GM12878 (cell line): Measurements from ENCODE around the gene EPRS1.

ENCODE experiments used
- CTCF ChIP-seq, 3 experiments: IDR thresholded peaks in 2 of 3; conservative IDR thresholded peaks in 1 of 3; 2 replicates each; pipeline ENCODE4 v1.5.1; 2011; ENCODE audit warnings: low read depth in 3 of 3, low read length in 3 of 3, mild to moderate bottlenecking in 3 of 3, control low read depth in 2 of 3, moderate library complexity in 2 of 3, inconsistent platforms in 1 of 3, mixed read lengths in 1 of 3; ENCODE audit not compliant: control insufficient read depth in 2 of 3, insufficient read depth in 1 of 3; ENCODE audit errors: extremely low read depth in 1 of 3
- IRF3 ChIP-seq: fragments of 450-650 bp; IDR thresholded peaks from 2 replicates; pipeline ENCODE4 v1.6.1; 2014; ENCODE audit warnings: mild to moderate bottlenecking
- MTA2 ChIP-seq: fragments of 450-650 bp; IDR thresholded peaks from 2 replicates; pipeline ENCODE4 v1.6.1; 2016; ENCODE audit warnings: low read depth, mild to moderate bottlenecking, moderate library complexity
- NBN ChIP-seq: fragments of 450-650 bp; IDR thresholded peaks from 2 replicates; pipeline ENCODE4 v1.6.1; 2016
- TF ChIP-seq, protein P1 (sequence below): fragments of 450-650 bp; IDR thresholded peaks from 2 replicates; pipeline ENCODE4 v1.6.1; 2018; ENCODE audit warnings: borderline replicate concordance, mild to moderate bottlenecking; ENCODE audit not compliant: partially characterized antibody

DNA sequence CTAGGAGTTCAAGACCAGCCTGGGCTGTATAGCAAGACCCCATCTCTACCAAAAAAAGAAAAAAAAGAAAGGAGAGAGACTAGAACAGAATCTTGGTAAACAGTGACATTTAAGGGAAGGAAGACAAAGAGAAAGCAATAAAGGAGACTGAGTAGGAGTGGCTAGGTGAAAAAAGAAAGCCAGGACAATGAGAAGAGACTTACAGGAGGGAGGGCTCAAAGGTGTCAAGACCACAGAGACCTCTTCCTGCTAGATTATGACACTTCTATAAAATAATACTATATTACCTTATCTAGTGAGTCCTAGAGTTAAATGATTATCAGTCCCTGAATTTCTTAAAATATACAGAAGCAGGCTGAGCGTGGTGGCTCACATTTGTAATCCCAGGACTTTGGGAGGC is 10.1 kb upstream of the EPRS1 start:
- TF ChIP-seq IRF3, result no peak
- TF ChIP-seq MTA2, result no peak
- TF ChIP-seq, protein P1, sequence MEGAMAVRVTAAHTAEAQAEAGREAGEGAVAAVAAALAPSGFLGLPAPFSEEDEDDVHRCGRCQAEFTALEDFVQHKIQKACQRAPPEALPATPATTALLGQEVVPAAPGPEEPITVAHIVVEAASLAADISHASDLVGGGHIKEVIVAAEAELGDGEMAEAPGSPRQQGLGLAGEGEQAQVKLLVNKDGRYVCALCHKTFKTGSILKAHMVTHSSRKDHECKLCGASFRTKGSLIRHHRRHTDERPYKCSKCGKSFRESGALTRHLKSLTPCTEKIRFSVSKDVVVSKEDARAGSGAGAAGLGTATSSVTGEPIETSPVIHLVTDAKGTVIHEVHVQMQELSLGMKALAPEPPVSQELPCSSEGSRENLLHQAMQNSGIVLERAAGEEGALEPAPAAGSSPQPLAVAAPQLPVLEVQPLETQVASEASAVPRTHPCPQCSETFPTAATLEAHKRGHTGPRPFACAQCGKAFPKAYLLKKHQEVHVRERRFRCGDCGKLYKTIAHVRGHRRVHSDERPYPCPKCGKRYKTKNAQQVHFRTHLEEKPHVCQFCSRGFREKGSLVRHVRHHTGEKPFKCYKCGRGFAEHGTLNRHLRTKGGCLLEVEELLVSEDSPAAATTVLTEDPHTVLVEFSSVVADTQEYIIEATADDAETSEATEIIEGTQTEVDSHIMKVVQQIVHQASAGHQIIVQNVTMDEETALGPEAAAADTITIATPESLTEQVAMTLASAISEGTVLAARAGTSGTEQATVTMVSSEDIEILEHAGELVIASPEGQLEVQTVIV, result no peak
- TF ChIP-seq CTCF (IDR thresholded peaks at IDR 0.05 in 2 of 3, conservative IDR thresholded peaks at IDR 0.05 in 1 of 3; ENCODE audit: control insufficient read depth in 2 of 3, extremely low read depth in 1 of 3, insufficient read depth in 1 of 3, low read depth in 3 of 3, low read length in 3 of 3), result no peak
- TF ChIP-seq NBN, result no peak
